ENCODE measurements around the gene FAM216B.

Gene FAM216B

DNA sequence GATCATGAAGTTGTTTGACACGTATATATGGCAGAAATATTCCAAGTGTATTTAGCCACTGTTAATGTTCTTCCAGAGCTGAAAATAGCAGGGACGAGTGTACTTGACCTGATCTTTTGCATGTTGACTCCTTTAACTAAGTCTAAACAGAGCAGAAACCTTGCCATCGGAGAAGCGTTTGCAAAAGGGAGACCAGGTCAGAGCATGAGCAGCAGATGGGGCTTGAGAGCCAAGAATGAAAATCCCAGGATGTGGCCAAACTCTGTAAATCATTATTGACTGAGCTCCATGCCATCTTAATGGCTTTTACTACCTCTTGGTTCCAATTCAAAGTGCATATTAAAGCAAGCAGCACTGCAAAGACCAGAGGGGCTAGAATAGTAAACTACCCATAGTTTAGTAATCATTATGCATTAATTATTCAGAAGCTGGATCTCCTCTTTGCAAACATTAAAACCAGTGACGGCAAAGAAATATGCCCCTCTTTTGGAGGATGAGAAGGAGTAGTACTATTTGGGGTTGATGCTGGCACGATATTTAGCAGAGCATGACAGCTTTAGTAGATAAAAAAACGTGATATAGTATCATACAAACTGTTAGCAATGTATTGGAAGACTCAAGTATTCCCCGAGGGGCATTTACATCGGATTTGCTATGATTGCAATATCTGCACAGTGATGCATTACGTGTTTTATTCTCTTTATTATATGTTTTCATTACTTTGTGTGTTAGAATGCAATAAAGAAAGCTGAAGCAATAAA lies 55.7 kb downstream of the FAM216B start:
- no peak for DNase-seq (ENCODE audit: low read depth)

All from CMK (cell line).